Hepatocyte (in vitro differentiated cells): Measurements from ENCODE around the gene USP24. TPM values are rescaled to one million over a fixed set of nuclear protein-coding genes. Genes with fewer than 3 reads are reported as not detected.

Source experiments
- DNase-seq: peaks from one replicate; pipeline ENCODE4 v3.0.0-alpha.2; 2016; ENCODE audit warnings: low spot score
- H2AFZ ChIP-seq: fragments of 200-600 bp; sonication (generic); 2 replicates; pipeline ENCODE4 v1.6.0; 2016; ENCODE audit warnings: antibody characterized with exemption, mild to moderate bottlenecking
- H3K27ac ChIP-seq: fragments of 200-600 bp; sonication (generic); 2 replicates; pipeline ENCODE4 v1.5.1; 2016; ENCODE audit warnings: mild to moderate bottlenecking
- H3K27me3 ChIP-seq: fragments of 200-600 bp; sonication (generic); 2 replicates; pipeline ENCODE4 v1.6.1; 2016
- H3K36me3 ChIP-seq: fragments of 200-600 bp; sonication (generic); replicated peaks from 2 replicates; pipeline ENCODE4 v1.5.1; 2016; ENCODE audit warnings: low read depth; ENCODE audit not compliant: insufficient read depth
- H3K4me1 ChIP-seq: fragments of 200-600 bp; sonication (generic); 2 replicates; pipeline ENCODE4 v1.5.1; 2016; ENCODE audit warnings: mild to moderate bottlenecking, moderate library complexity; ENCODE audit not compliant: insufficient read depth
- H3K4me2 ChIP-seq: fragments of 200-600 bp; sonication (generic); 2 replicates; pipeline ENCODE4 v1.6.0; 2016
- H3K4me3 ChIP-seq: fragments of 200-600 bp; sonication (generic); 2 replicates; pipeline ENCODE4 v1.5.1; 2016; ENCODE audit warnings: mild to moderate bottlenecking
- H3K79me2 ChIP-seq: fragments of 200-600 bp; sonication (generic); 2 replicates; pipeline ENCODE4 v1.6.0; 2017; ENCODE audit warnings: mild to moderate bottlenecking
- H3K9me2 ChIP-seq: fragments of 200-600 bp; sonication (generic); replicated peaks from 2 replicates; pipeline ENCODE4 v1.6.0; 2017; ENCODE audit warnings: mild to moderate bottlenecking; ENCODE audit not compliant: insufficient read depth
- H3K9me3 ChIP-seq: fragments of 200-600 bp; sonication (generic); 2 replicates; pipeline ENCODE4 v1.5.1; 2016; ENCODE audit warnings: low read depth, mild to moderate bottlenecking
- H4K20me1 ChIP-seq: fragments of 200-600 bp; sonication (generic); 2 replicates; pipeline ENCODE4 v1.6.0; 2016; ENCODE audit warnings: mild to moderate bottlenecking; ENCODE audit not compliant: insufficient read depth, poor library complexity, severe bottlenecking
- EZH2 ChIP-seq: fragments of 200-600 bp; sonication (generic); IDR thresholded peaks from 2 replicates; pipeline ENCODE4 v1.6.1; 2016; ENCODE audit warnings: antibody characterized with exemption, mild to moderate bottlenecking, borderline replicate concordance
- EZH2phosphoT487 ChIP-seq: fragments of 200-600 bp; sonication (generic); IDR thresholded peaks from one replicate; pipeline ENCODE4 v1.6.1; 2018; ENCODE audit warnings: antibody characterized with exemption, mild to moderate bottlenecking, low read depth, moderate library complexity; ENCODE audit not compliant: unreplicated experiment, severe bottlenecking
- WGBS: methylation state at CpG from one replicate; pipeline ENCODE4 v1.1.6; 2016; ENCODE audit warnings: low lambda C conversion rate; ENCODE audit errors: missing lambda C conversion rate; 5-methylcytosine and 5-hydroxymethylcytosine counted together
- polyA plus RNA-seq: library from polyadenylated mRNA; unstranded; fragments of >200 nt; fragmentation: Nextera tagmentation; extraction: Ambion mirVana; gene quantifications from 2 replicates; pipeline ENCODE4 v1.2.1, GENCODE V29; 2016
- total RNA-seq: library from RNA; depleted of rRNA; stranded (reverse); fragments of >200 nt; gene quantifications from 2 replicates; pipeline ENCODE4 v1.2.3, GENCODE V29; 2014
- TF ChIP-seq, protein P1 (sequence below): fragments of 200-600 bp; sonication (generic); IDR thresholded peaks from 2 replicates; pipeline ENCODE4 v1.5.1; 2016; ENCODE audit warnings: antibody characterized with exemption, mild to moderate bottlenecking; ENCODE audit not compliant: poor library complexity

The USP24 gene
- total and polyA plus RNA-seq, 2 experiments from 2014 or later, result 9.3 to 41.9 TPM

DNA sequence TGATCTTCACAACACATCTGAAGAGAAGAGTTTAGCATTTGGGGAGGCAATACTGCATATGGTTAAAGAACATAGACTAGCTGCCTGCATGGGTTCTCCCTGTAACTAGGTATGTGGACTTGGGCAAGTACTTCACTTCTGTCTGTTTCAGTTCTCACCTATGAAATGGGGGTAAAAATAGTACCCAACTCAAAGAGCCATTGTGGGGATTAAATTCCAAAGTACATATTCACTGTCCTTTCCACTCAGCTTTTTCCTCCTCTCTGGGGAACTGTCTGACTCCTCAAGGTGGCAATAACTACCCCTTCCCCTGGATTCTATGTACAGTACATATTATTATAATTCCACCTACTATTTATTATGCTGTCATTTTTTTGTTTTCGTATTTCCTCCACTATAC, 44.7 kb downstream of the USP24 start:
- H3K27ac ChIP-seq, result no peak overlapping the region
- no peaks in the 10 kb centered on the region for H3K4me1 ChIP-seq
- no peaks in the 10 kb centered on the region for H3K36me3 ChIP-seq
- no peak overlapping the region for H2AFZ ChIP-seq
- no peak overlapping the region for H3K4me2 ChIP-seq
- WGBS, result 88% methylated on average over 1 of the region's 1 CpG
- DNase-seq, result no peak
- H3K9me3 ChIP-seq, result no peaks in the 10 kb centered on the region
- TF ChIP-seq EZH2phosphoT487, result no peak
- H3K4me3 ChIP-seq, result no peak overlapping the region
- H4K20me1 ChIP-seq, result no peaks in the 10 kb centered on the region
- no peaks in the 10 kb centered on the region for H3K27me3 ChIP-seq
- H3K79me2 ChIP-seq, result peaks cover 4% of the 10 kb centered on the region
- H3K9me2 ChIP-seq, result no peaks in the 10 kb centered on the region

DNA sequence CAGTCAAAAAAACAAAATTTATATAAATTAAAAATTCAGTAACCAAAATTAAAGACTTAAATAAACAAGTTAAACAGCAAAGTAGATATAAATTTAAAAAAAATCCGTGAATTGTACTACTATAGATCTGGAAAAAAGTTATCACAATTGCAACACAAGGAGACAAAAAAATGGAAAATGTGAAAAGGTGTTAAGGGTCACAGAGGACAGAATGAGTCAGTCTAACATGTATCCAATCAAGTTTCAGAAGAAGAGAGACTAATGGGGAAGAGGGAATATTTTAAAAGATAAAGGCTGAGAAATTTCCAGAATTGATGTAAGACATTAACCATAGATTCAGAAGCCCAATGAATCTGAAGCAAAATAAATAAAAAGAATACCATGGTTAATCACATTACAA, 46.0 kb downstream of the USP24 start:
- Histone ChIP-seq H3K27ac (no peak overlapping the region), H4K20me1 (no peaks in the 10 kb centered on the region), H3K4me3 (no peak overlapping the region), H3K4me2 (no peak overlapping the region), H3K4me1 (no peaks in the 10 kb centered on the region), H3K36me3 (no peaks in the 10 kb centered on the region), H3K9me2 (no peaks in the 10 kb centered on the region), H3K9me3 (no peaks in the 10 kb centered on the region), H3K27me3 (no peaks in the 10 kb centered on the region), H2AFZ (no peak overlapping the region), H3K79me2 (peaks cover 2% of the 10 kb centered on the region)
- TF ChIP-seq EZH2 (no peak), EZH2phosphoT487 (no peak)
- TF ChIP-seq, protein P1, sequence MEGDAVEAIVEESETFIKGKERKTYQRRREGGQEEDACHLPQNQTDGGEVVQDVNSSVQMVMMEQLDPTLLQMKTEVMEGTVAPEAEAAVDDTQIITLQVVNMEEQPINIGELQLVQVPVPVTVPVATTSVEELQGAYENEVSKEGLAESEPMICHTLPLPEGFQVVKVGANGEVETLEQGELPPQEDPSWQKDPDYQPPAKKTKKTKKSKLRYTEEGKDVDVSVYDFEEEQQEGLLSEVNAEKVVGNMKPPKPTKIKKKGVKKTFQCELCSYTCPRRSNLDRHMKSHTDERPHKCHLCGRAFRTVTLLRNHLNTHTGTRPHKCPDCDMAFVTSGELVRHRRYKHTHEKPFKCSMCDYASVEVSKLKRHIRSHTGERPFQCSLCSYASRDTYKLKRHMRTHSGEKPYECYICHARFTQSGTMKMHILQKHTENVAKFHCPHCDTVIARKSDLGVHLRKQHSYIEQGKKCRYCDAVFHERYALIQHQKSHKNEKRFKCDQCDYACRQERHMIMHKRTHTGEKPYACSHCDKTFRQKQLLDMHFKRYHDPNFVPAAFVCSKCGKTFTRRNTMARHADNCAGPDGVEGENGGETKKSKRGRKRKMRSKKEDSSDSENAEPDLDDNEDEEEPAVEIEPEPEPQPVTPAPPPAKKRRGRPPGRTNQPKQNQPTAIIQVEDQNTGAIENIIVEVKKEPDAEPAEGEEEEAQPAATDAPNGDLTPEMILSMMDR, result no peak
- DNase-seq, result no peak
- 92% methylated on average over 1 of the region's 1 CpG for whole genome bisulfite sequencing

DNA sequence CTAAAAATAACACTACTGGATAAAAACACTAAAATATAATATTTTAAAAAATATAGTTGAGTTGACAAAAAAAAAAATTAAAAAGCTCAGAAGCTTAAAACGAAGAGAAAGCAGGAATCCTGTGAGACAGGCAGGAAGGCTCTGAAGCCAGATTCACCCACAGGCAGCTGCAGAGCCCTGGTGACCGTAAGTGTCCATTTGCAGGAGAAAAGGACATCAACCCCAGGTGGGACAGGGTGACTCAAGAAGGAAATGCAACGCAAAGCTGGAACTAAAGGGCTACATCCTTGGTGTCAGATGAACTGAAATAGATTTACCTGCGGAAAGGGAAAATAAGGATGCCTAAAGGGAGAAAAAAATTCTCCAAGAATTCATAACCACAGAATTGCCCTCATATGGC, 46.8 kb downstream of the USP24 start:
- 89% methylated on average over 4 of the region's 4 CpGs for WGBS

DNA sequence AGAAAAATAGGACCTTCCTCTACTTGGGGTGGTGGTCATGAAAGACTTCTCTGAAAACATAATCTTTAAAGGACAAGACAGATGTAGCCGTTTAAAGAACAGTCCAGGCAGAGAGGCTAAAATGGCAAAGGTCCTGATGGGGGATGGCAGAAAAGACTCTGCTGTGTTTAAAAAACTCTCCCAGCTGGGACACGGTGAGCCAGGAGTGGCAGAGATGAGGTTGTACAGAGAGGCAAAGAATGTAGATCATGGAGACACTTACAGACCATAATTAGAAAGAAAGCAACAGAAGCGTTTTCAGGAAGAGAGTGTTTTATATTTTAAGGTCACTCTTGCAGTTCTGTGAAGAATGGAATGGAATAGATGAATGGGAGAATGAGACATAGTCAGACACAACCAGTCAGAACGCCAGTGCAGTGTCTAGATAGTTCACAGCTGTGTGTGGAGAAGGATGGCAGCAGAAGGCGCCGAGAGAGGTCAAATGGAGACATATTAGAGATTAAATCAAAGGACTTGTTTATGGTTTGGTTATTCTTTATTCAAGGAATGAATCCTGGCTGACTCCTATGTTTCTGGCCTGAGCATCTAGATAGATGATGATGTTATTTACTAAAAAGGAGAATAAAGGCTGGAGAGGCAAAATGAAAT, 47.8 kb downstream of the USP24 start:
- Histone ChIP-seq H3K79me2 (no peaks in the 10 kb centered on the region), H2AFZ (no peak overlapping the region), H3K9me2 (no peaks in the 10 kb centered on the region), H3K4me2 (no peak overlapping the region), H3K27ac (no peak overlapping the region), H3K36me3 (no peaks in the 10 kb centered on the region), H3K9me3 (no peaks in the 10 kb centered on the region), H4K20me1 (no peaks in the 10 kb centered on the region), H3K4me1 (no peaks in the 10 kb centered on the region), H3K4me3 (no peak overlapping the region), H3K27me3 (no peaks in the 10 kb centered on the region)
- TF ChIP-seq, protein P1, result no peak
- TF ChIP-seq EZH2 (no peak), EZH2phosphoT487 (no peak)
- WGBS, result 90% methylated on average over 6 of the region's 6 CpGs
- DNase-seq, result no peak

More for the DNA sequence above, 46.8 kb downstream of the USP24 start:
- no peak overlapping the region for H3K4me2 ChIP-seq
- H3K4me1 ChIP-seq, result no peaks in the 10 kb centered on the region
- H4K20me1 ChIP-seq, result no peaks in the 10 kb centered on the region
- DNase-seq, result no peak
- H3K9me3 ChIP-seq, result no peaks in the 10 kb centered on the region
- no peaks in the 10 kb centered on the region for H3K79me2 ChIP-seq
- no peaks in the 10 kb centered on the region for H3K9me2 ChIP-seq
- TF ChIP-seq EZH2 (no peak), EZH2phosphoT487 (no peak)
- TF ChIP-seq, protein P1, result no peak
- no peak overlapping the region for H3K27ac ChIP-seq
- H3K27me3 ChIP-seq, result no peaks in the 10 kb centered on the region
- no peaks in the 10 kb centered on the region for H3K36me3 ChIP-seq
- H2AFZ ChIP-seq, result no peak overlapping the region
- no peak overlapping the region for H3K4me3 ChIP-seq
